ENCODE data around the gene KSR2. TPM values are rescaled to one million over a fixed set of nuclear protein-coding genes. Genes with fewer than 3 reads are reported as not detected.

The KSR2 gene
- total and polyA plus RNA-seq, 2 of the 4 experiments (the other 2 are of a cell fraction): not detected

- H4K8ac ChIP-seq (ENCODE audit: low read depth in 2 of 2, low read length in 2 of 2): no peak overlapping the region
- H2AK5ac ChIP-seq (ENCODE audit: low read depth, low read length): no peak overlapping the region
- H3K36me3 ChIP-seq (ENCODE audit: control insufficient read depth, insufficient read depth, low read length): no peaks in the 10 kb centered on the region
- H3K27me3 ChIP-seq (ENCODE audit: control insufficient read depth, insufficient read depth, low read length): no peaks in the 10 kb centered on the region
- H3K14ac ChIP-seq (replicated peaks; ENCODE audit: low read depth, low read length): no peak overlapping the region
- H3K18ac ChIP-seq (ENCODE audit: low read depth, low read length): no peak overlapping the region
- ChIA-PET CTCF (interaction anchor here (0.6 kb wide), 1 partner anchor 28 kb away, joined by 3 read pairs; no protein-coding TSS in a partner anchor), POLR2A (ENCODE audit: unreplicated experiment) (no interaction called here)
- H3K4me1 ChIP-seq (ENCODE audit: control insufficient read depth, insufficient read depth, low read length): no peaks in the 10 kb centered on the region
- peaks cover 5% of the 10 kb centered on the region for H3K9me3 ChIP-seq (ENCODE audit: control insufficient read depth, insufficient read depth, low read length)
- H4K91ac ChIP-seq (ENCODE audit: insufficient read depth, low read depth, low read length): no peak overlapping the region
- H2BK5ac ChIP-seq (ENCODE audit: low read depth, low read length, poor library complexity, severe bottlenecking): no peak overlapping the region
- no peak overlapping the region for H3K4me3 ChIP-seq (ENCODE audit: insufficient read depth, low read depth, low read length)
- dilution Hi-C loops (cut with HindIII; ENCODE audit: low sequenced_read_pairs, unreplicated experiment): no loop called here
- no peak overlapping the region for H3K23ac ChIP-seq (ENCODE audit: low read depth, low read length)
- WGBS, 2 experiments (ENCODE audit: extremely low coverage in 2 of 2, insufficient read length in 1 of 2): no CpG with 5 or more reads among the region's 3 CpGs
- no peak overlapping the region for H2BK20ac ChIP-seq (ENCODE audit: low read depth, low read length)
- H2AK9ac ChIP-seq (replicated peaks; ENCODE audit: low read depth, low read length, poor library complexity): no peak overlapping the region
- in situ Hi-C loops (cut with MboI; ENCODE audit: low sequenced_read_pairs): no loop called here
- intact Hi-C loops (cut with micrococcal nuclease): no loop called here
- no peak overlapping the region for H2BK120ac ChIP-seq (ENCODE audit: low read depth, low read length)
- H4K20me1 ChIP-seq (ENCODE audit: insufficient read depth, low read length): no peaks in the 10 kb centered on the region
- no peak overlapping the region for H3K9ac ChIP-seq (ENCODE audit: low read depth, low read length)
- no peak overlapping the region for H3K27ac ChIP-seq (ENCODE audit: insufficient read depth, low read length)
- no peak overlapping the region for H2AFZ ChIP-seq (replicated peaks; ENCODE audit: low read length, poor library complexity)
- no peak for TF ChIP-seq ELK1 (IDR thresholded peaks at IDR 0.05; ENCODE audit: borderline replicate concordance, low read depth, low read length)
- TF ChIP-seq RFX5 (IDR thresholded peaks at IDR 0.05; ENCODE audit: low read depth, low read length): no peak
- no peak for TF ChIP-seq CHD1 (IDR thresholded peaks at IDR 0.05; ENCODE audit: low read depth, low read length)
- no peak overlapping the region for H4K5ac ChIP-seq (ENCODE audit: low read depth, low read length)
- ATAC-seq (ENCODE audit: low read depth) (no peak), DNase-seq (no peak)
- no peak overlapping the region for H2BK15ac ChIP-seq (ENCODE audit: low read depth, low read length)
- no peak overlapping the region for H3K4me2 ChIP-seq (ENCODE audit: low read depth, low read length)
- H3K9me1 ChIP-seq (ENCODE audit: insufficient read depth, low read length): no peaks in the 10 kb centered on the region
- BruUV-seq (replicated peaks): no TSS peak
- no peak overlapping the region for H3K56ac ChIP-seq (ENCODE audit: extremely low read depth, insufficient read depth, low read length)
- no peaks in the 10 kb centered on the region for H3K79me1 ChIP-seq (ENCODE audit: low read depth in 1 of 2, low read length in 2 of 2)
- no peak overlapping the region for H3K4ac ChIP-seq (ENCODE audit: low read depth, low read length)
These were observed 65.5 kb downstream of the KSR2 start for GRCh38 chr12:117903110-117903840.

Measured in IMR-90 (cell line).